HG03469 (cell line): Measurements from ENCODE around the gene HOXB3.
"Not testable (repeated sequence)": the region's sequence is repeated elsewhere in the genome, so short reads cannot be mapped to it uniquely, and the experiment has no call there.

Source experiments
- ATAC-seq: cut with Tn5 transposase; IDR thresholded peaks from one replicate; pipeline ENCODE4 v1.9.1; 2021; ENCODE audit warnings: mild to moderate bottlenecking, moderate library complexity, moderate number of reproducible peaks; ENCODE audit not compliant: unreplicated experiment

The HOXB3 gene

DNA sequence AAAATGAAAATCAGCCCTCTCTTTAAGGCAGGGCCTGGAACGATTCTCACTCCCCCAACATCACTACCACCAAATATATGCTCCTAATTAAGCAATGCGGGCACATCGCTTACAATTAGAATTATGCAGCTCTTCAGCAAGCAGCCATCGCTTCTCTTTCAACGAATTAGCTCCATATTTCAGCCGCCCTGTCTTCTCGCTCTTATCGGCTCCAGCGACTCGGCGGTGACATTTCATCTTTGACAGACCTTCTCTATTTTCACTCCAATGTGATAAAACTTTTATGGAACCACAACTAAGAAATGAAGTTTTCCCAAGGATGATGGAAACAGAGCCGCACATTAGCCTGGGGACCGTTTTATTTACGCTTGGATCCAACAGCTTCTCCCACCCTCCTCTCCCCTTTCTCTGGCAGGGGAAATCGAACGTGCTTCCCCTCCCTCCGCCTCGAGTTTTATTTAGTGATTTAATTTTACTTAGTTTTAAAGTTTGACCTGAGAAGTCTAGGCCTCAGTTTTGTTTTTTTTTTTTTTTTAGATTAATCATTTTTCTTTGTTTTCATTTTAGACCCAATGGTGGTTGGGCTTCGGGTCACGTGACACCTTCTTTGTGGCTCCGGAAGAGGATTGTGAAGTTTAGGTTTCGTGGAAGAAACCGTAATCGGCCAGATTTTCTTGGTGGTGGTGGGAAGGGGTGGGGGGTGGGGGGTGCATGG, 42.1 kb downstream of the HOXB3 start:
- ATAC-seq = no peak

DNA sequence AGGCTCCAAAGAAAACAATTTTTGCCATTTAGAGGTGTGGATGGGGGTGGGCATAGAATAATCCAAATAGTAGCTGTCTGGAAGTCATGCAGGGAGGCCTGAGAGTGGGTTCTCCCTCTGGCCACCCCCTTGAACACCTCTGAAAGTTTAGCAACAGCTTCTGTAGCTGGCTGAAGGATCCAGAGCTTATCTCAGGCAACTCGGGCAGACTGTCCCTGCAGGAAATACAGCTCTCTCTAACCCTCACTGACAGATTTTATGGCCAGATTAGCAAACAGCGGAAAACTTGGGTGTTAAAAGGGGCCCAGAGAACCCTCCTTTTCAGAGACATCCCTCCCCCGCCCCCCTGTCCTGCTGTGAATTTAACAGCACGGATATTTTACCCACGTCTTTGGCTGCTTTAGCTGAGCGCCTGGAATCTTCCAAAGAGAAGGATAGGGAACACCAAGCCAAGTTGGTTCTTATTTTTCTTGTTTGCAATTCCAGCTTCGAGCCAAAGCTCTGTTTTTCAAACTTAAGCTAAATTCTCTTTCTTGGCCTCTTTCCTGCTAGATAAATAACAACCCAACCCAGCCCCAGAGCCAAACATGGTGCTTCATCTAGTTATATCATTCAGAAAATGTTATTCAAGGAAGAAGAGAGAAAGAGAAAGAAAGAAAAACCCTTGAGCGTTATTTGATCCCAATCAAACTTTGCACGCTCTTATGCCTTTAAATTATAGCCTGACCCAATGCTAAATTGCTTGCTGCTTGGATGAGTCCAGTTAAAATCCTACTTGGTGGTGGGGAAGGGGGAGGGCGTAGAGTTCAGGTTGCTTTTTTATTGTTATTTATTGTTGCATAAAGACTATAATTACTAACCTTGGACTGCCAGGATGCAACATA, 42.9 kb downstream of the HOXB3 start:
- no peak for ATAC-seq

DNA sequence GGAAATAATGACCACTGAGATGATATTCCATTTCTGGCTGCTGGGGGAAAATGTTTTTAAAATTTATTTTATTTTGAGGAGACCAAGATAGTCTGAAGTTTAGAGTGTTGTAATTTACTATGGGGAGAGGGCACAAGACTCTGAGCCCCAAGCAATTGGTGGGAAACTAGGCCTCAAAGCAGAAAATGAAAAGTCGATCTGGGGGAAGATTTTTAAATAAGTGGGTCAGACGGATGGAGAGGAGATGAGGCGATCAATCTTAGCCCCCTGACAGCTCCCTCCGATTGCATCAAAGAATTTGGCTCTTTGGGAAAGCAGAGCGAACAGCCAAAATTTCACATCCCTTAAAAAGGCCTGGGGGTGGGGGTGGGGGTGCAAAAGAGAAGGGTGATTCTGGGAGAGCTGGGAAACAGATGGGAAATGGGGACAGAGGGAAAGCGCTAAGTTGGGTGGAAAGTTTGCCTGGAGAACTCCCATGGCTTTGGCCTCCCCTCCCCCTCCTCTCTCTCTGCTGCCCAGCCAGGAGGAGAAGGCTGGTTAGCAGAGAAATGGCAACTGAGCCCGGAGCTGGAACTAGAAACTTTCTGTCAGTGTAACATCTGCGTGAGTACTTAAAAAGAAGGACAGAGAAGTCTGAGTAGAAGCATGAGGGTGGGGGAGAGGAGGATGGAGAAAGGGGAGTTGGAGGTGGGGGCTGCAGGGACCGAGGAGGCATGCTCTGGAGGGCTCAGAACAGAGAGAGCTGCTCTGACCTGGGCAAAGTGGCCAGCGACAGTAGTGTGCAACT, 43.7 kb downstream of the HOXB3 start:
- ATAC-seq = no peak

DNA sequence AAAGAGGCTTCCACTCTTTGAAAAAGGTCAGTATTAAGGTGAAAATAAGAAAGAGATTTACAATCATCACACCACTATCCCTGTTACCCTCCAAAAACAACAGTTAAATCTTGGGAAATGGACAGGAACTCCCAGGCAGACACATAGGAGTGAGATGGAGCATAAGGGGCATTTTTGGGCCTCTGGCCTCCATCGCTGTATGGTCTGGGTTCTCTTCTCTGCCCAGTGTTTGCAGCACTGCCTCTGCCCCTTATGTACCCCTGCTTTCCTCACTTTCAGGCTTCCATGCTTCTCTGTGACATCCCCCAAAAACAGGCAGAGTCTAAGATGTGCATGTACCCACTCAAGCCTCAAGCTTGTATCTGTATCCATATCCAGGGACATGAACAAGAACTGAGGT, 44.5 kb downstream of the HOXB3 start:
- no peak for ATAC-seq

DNA sequence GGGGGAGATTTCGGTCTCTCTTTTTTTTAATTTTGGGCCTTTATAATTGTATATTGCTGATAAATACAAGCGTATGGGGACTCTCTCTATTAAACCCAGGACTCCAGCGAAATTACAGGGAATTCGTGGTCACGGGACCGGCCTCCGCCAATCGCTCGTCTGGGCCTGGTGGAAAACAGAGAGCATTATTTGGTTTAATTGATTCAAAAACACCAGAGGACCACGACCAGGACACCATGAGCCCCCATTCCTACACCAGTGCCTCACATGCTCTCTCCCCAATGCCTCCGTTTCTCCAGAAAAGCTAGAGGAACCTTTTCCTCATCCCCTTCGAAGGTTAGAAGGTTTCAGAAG, 45.0 kb downstream of the HOXB3 start, which contains the start of gene HOXB2:
Gene HOXB2, minus strand, starts transcription at position 88 of the 354 bp plus-strand sequence. CDS start 198 bp downstream, outside the sequence.
- no peak for ATAC-seq

DNA sequence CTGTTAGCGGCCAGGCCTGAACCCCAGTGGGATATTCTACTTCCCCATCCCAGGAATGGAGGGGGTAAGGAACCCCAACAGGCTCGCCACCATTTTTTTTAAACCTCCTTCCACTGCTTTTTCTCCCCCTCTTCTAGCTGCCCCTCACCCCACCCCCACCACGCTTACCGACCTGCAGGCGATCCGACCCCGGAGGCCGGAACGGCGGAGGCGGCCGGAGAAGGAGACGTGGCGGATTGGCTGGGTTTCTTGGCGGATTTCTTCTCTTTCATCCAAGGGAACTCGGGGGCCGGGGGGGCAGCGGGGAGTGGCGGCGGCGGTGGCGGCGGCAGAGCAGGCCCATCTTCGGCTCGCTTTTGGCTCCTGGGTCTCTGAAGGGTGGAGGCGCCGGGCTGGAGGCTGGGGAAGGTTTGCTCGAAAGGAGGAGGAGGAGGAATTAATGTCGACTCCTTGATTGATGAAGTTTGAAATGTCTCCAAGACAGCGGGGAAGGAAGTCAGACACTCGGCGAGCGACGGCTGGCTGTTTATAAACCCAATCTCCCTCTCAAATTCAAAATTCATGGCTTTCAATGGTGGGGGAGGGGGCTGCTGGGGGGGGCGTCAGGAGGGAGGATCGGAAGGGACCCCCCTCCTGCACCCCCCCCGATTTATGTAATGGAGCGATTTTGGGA, 45.6 kb downstream of the HOXB3 start:
- no peak for ATAC-seq

DNA sequence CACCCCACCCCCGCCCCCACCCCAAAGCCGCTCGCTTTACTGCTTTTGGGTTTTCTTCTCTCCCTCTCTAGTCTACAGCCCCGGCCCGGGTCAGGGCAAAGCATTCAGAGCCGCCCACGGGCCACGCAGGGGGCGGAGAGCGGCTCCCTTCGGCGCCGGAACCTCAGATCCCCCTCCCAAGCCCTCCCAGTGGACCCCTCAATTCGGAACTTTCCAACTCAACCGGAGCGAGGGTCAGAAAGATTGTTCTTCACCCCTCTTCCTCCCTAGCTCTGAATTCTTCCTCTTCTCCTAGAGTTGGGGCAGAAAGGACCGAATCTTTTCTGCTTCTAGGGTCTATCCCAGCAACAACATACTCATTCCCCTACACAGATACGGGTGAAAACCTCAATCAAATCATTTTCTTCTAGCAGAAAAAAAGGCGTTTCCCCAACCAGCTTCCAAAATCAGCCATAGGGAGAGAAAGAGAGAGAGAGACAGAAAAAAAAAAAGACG, 46.1 kb downstream of the HOXB3 start:
- ATAC-seq = no peak

DNA sequence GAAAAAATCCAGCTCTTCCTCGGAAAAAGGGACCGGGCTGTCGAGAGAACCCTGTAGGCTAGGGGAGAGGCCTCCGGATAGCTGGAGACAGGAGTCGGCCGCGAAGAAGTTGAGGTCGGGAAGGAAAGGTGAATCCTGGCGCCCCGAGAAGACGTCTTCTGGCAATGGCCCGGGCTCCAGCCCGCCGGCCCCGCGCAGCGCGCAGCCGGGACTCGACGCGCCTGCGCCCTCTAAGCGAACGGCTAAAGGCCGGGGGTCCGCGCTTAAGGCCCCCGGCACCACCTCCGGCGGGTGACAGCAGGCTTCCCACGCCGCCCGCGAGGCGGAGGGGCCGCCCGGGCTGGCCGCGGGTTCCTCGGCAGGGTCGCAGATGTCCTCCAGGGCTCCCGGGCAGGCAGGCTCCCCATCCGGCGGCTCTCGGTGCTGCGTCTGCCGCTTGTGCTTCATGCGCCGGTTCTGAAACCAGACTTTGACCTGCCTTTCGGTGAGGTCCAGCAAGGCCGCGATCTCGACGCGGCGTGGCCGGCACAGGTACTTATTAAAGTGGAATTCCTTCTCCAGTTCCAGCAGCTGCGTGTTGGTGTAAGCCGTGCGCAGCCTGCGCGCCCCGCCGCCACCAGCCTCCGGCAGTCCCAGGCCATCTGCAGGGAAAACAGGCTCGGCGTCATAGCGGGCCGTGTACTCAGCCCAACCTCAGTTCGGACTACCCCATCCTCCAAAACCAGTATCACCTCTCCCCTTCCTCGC, 46.8 kb downstream of the HOXB3 start:
- ATAC-seq = no peak

DNA sequence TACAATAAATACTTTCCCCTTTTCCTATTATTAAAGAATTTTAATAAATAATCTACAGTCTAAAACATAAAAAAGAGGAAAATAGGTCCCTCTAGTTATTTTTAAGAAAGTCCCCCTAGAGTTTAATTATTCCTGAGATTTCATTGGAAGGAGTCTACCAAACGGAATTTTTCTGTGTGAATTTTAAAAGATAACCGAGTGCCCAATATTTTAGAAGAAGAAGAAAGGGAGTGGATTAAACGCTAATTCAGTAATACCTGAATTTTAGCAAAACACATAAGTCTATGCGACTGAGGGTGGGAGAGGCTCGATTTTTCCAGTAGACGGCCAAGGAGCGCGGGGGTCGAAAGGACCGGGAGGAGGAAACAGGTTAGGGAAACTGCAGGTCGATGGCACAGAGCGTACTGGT, 47.3 kb downstream of the HOXB3 start:
- no peak for ATAC-seq

DNA sequence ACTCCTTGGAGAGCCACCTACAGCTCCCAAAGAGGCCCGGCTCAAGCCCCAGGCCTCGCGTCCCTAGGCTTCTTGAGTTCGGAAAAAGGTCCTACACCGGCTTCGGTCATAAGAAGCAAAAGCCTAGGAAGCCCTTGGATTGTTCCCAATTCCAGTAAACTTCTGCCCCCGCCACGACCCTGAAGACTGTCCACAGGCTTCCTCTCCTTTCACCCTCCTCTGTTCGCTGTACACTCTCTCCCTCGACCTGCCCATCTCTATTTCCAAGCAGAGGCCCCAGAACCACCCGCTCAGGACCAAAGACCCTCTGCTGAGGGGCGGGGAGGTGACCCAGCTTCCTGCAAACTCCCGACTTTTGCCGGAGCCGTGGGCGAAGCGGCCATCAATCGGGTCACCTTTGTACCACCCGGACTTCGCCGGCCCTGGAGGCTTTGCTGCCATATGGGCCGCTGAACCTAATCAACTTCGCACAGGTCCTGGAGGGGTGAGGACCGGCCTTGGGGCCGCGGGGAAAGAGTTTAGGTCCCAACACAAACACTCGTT, 47.9 kb downstream of the HOXB3 start:
- no peak for ATAC-seq

DNA sequence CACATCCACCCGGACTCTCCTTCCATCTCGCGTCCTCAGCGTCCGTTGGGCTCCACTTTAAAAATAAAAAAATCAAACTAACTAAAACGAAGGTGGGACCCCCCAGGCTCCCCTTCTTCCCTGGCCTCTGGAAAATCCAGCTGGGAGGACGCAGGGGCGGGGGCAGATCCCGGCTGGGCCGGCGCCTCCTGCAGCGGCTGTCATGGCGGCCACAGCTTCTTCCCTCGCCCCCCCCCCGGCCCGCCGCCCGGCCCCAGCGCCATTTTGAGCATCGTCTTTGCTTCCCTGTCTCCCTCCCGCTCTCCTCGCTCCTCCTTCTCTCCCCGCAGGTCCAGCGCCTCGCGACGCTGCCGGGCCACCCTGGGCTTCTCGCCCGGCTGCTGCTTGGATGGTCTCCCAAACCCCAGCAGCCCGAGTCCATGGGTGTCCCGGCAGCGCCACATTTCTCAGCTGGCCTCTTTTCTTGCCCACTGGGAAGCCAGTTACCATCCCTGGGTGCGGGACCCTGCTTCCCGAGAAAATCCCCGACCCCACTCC, 48.4 kb downstream of the HOXB3 start:
- ATAC-seq = no peak

DNA sequence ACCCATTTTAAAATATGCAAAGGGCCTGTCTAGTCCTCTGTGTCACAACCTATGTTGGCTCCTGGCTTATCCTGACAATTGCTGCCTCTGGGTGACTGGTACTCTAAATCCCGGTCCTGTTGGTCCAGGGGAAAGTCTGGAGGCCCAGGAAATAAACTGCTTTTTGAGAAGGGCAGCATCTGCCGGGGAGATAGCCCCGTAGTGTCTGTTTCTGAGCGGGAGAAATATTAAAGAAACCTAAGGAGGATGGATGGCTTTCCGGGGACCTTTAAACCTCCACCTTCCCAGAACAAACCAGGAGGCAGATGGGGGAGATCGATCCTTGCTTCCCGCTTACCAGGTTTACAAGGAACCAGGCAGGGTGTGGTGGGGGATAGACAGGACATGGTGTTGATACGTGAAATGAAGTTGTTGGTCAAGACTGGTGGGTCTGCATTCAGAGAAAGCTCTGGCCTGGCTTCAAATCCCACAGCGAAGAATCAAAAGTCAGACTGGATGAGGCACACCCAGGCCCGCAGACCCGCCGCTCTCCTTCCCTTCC, 48.9 kb downstream of the HOXB3 start:
- no peak for ATAC-seq

DNA sequence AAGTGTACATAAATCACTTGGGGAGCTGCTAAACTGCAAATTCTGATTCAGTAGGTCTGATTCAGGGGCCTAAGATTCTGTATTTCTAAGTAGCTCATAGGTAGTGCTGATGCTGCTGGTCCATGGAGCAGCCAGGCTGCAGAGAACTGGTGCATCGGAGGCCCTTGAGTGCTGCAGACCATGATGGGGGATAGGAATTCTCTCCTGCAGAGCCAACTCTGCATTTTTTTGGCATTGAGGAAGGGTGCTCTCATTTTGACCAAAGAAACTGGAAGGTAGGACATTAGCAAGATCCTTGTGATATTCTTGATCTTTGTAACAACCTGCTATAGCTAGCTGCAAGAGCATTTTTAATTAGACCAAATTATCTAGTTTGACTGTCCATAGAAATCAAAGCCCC, 49.8 kb downstream of the HOXB3 start:
- no peak for ATAC-seq

DNA sequence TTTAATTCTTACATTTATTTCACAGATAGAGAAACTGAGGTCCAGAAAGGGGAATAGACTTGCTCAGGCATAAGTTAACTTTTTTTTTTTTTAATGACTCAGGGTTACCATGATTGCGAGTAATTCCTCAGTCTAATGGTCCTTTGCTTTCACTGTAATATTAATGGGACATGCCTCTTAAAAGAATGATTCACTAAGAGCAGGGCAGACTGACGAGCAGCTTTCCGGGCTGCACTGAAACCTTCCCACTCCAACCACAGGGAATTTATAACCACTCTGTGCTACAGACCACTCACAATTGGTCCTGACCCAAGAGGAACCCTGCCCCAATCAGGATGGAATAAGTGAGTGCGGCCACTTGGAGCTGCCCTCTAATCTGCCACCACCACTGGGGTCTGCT, 50.9 kb downstream of the HOXB3 start:
- no peak for ATAC-seq

DNA sequence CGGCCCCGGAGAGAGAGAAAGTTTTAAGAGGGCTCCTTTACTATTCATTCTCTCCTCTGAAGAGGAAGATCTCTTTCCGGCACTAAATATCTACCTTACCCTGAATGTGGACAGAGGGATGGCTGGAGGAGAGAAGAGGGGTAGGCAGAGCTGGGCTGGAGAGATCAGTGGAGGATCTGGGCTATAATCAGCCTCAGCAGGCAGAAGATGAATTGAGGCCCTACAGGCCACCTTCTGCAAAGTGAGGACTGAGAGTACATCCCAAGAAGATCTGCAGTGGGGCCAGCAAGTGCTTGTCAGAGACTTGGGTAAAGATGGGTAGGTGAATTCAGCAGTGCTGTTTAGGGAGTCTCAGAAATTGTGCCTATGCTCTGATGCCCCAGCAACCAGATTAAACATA, 52.7 kb downstream of the HOXB3 start:
- ATAC-seq = no peak

DNA sequence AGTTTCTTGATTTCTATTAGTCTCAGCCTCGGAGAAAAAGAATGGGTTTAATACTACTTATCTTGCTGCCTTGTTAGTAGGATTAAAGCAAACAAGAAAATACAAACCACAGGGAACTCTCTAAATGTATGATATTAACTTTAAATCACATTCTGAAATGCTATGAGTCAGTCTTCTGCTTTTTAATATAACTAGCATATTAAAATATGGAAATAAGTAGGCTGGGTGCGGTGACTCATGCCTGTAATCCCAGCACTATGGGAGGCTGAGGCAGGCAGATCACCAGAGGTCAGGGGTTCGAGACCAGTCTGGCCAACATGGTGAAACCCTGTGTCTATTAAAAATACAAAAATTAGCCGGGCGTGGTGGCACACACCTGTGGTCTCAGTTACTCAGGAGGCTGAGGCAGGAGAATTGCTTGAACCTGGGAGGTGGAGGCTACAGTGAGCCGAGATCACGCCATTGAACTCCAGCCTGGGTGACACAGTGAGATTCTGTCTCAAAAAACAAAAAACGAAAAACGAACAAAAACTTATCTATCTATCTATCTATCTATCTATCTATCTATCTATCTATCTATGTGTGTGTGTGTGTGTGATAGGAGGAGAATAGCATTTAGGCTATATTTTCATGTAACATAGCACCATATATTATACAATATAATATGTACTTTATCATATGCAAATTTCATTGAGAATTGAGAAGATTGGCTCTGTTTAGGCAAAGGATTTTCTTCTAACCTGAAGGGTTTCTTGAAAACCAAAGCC, 54.1 kb downstream of the HOXB3 start:
- not testable (repeated sequence) for ATAC-seq

DNA sequence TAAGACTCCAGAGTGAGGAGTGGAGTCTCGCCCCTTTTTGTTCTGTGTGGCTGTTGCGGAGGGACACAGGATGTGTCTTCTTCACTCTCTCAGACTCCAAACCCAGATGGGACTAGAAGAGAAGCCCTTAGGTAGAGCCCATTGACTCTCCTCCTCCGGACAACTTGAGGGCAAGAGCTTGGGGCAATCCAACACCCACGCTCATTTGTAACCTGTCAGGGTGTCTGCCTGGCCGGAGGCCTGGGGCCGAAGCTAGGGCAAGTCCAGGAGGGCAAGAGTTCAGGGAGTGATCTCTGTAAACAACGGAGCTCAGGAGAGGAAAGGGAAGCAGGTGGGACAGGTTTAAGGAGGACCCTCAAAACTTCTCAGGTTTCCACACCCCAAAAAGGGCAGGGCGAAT, 57.8 kb downstream of the HOXB3 start:
- ATAC-seq = no peak

DNA sequence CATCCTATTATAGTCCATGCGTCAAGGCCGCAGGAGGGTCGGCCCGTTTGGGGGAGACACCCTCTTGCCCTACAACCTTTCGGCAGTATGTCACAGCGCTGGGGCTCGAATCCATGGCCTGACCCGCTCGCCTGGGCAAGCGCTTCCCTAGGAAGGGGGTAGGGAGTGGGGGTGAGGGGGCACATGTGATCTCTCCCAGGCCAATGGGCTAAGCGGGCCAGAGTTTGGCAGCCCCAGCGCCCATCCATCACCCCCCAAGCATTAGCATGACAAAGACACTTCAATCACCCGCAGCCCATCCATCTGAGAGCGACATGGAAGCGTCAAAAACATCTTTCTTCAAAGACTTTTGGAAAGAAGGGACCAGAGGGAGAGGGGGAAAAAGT, 59.2 kb downstream of the HOXB3 start, which contains the start of gene HOXB1:
Gene HOXB1, minus strand, starts transcription at position 125 of the 386 bp plus-strand sequence. Its CDS starts 107 bp downstream, at position 18.
- no peak for ATAC-seq
